Neural cell (in vitro differentiated cells): ENCODE data around the gene TEKT2.

Experiments
- CTCF ChIP-seq: fragments of 450-650 bp; IDR thresholded peaks from 2 replicates; pipeline ENCODE4 v1.5.1; 2014; ENCODE audit warnings: antibody characterized with exemption, mild to moderate bottlenecking, moderate library complexity; ENCODE audit not compliant: poor library complexity, severe bottlenecking
- EP300 ChIP-seq: fragments of 450-650 bp; conservative IDR thresholded peaks from 2 replicates; pipeline ENCODE4 v1.6.1; 2014; ENCODE audit warnings: antibody characterized with exemption, mild to moderate bottlenecking, moderate library complexity; ENCODE audit not compliant: poor library complexity, severe bottlenecking
- EZH2 ChIP-seq: fragments of 200-600, 300-800 bp; shearing (Covaris generic), sonication (generic); IDR thresholded peaks from 2 replicates; pipeline ENCODE4 v1.6.1; 2014; ENCODE audit warnings: antibody characterized with exemption, low read length, borderline replicate concordance, mild to moderate bottlenecking; ENCODE audit not compliant: insufficient read depth, poor library complexity, severe bottlenecking
- MXI1 ChIP-seq: fragments of 450-650 bp; conservative IDR thresholded peaks from 2 replicates; pipeline ENCODE4 v1.6.1; 2014; ENCODE audit warnings: antibody characterized with exemption, mild to moderate bottlenecking; ENCODE audit not compliant: poor library complexity, severe bottlenecking
- POLR2AphosphoS5 ChIP-seq: IDR thresholded peaks from 2 replicates; pipeline ENCODE4 v1.6.1; 2012
- RAD21 ChIP-seq: fragments of 450-650 bp; conservative IDR thresholded peaks from 2 replicates; pipeline ENCODE4 v1.6.1; 2014; ENCODE audit warnings: antibody characterized with exemption, mild to moderate bottlenecking, moderate library complexity
- SMC3 ChIP-seq: fragments of 450-650 bp; conservative IDR thresholded peaks from 2 replicates; pipeline ENCODE4 v1.6.1; 2014; ENCODE audit warnings: antibody characterized with exemption, mild to moderate bottlenecking, moderate library complexity; ENCODE audit not compliant: poor library complexity
- TAF1 ChIP-seq: IDR thresholded peaks from 2 replicates; pipeline ENCODE4 v1.6.1; 2012; ENCODE audit warnings: low read depth
- TF ChIP-seq, protein P1 (sequence below): IDR thresholded peaks from 2 replicates; pipeline ENCODE4 v1.6.1; 2012; ENCODE audit warnings: borderline replicate concordance

DNA sequence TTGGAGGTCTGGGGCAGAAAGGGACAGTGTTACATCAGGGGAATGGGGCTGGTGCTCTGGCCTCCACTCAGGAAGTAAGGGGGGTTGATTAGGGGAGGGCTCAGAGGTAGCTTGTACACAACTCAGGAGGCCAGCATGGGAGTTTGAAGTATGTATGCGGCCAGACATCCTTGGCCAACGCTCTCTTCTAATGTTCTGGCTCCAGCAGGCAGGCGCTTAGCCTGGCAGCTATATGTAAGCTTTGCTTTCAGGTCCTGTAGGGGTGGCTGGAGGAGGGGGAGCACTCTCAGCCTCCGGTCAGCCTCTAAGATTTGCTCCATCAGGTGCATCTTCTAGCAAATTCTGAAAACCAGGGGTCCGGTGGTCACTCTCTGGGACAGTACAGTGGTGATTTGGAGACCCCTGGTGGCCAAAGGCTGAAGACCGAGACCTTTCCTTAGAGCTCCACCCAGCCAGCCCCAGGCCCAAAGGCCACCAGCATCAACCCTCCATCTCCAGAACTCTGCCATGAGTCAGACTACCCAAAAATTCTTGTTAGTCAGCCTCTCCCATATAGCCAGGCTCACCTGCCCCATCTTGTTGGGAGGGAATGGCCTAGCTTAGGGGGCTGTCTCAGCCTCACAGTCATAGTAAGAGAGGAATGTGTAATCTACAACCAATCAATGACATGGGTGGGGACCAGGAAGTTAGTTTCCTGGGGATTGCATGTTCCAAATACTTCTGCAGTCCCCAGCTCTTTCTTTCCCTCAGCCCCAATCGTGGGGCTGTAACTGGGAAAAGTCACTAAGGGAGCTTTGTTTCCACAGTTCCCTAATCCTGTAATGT lies 50.8 kb downstream of the TEKT2 start:
- TF ChIP-seq CTCF (peak; percentile 50), POLR2AphosphoS5 (no peak), EZH2 (no peak), MXI1 (no peak), RAD21 (peak; percentile 46), EP300 (no peak), TAF1 (no peak), SMC3 (peak; percentile 54)
- TF ChIP-seq, protein P1, sequence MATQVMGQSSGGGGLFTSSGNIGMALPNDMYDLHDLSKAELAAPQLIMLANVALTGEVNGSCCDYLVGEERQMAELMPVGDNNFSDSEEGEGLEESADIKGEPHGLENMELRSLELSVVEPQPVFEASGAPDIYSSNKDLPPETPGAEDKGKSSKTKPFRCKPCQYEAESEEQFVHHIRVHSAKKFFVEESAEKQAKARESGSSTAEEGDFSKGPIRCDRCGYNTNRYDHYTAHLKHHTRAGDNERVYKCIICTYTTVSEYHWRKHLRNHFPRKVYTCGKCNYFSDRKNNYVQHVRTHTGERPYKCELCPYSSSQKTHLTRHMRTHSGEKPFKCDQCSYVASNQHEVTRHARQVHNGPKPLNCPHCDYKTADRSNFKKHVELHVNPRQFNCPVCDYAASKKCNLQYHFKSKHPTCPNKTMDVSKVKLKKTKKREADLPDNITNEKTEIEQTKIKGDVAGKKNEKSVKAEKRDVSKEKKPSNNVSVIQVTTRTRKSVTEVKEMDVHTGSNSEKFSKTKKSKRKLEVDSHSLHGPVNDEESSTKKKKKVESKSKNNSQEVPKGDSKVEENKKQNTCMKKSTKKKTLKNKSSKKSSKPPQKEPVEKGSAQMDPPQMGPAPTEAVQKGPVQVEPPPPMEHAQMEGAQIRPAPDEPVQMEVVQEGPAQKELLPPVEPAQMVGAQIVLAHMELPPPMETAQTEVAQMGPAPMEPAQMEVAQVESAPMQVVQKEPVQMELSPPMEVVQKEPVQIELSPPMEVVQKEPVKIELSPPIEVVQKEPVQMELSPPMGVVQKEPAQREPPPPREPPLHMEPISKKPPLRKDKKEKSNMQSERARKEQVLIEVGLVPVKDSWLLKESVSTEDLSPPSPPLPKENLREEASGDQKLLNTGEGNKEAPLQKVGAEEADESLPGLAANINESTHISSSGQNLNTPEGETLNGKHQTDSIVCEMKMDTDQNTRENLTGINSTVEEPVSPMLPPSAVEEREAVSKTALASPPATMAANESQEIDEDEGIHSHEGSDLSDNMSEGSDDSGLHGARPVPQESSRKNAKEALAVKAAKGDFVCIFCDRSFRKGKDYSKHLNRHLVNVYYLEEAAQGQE: no peak
